ENCODE data around the gene MOCS2.

GRCh38 chr5:53084546-53085255, 24.9 kb downstream of the MOCS2 start:
- TF ChIP-seq POLR2A (IDR thresholded peaks at IDR 0.05) (no peak), CTCF (IDR thresholded peaks at IDR 0.05) (no peak), EP300 (IDR thresholded peaks at IDR 0.05) (no peak)

Data from tibial nerve (tissue), 4 donors.